OCI-LY3 (cell line): ENCODE data around the gene URGCP.

Source experiments
- H2AFZ ChIP-seq: fragments of 200-600, 300-600 bp; shearing (Covaris generic); 2 replicates; pipeline ENCODE4 v1.6.0; 2014; ENCODE audit warnings: antibody characterized with exemption, low read depth, low read length
- H3K27ac ChIP-seq: fragments of 200-600, 300-600 bp; sonication (generic); 2 replicates; pipeline ENCODE4 v1.5.1; 2014; ENCODE audit warnings: mild to moderate bottlenecking, low read length, moderate library complexity, mixed read lengths
- H3K27me3 ChIP-seq: fragments of 200-600, 300-600 bp; sonication (generic); 2 replicates; pipeline ENCODE4 v1.6.1; 2014; ENCODE audit warnings: low read depth, low read length, mixed read lengths
- H3K36me3 ChIP-seq: fragments of 200-600, 300-600 bp; sonication (generic); replicated peaks from 2 replicates; pipeline ENCODE3; 2014; ENCODE audit warnings: low read depth, low read length, mixed read lengths
- H3K4me1 ChIP-seq: fragments of 300-600, 200-600 bp; sonication (generic); 2 replicates; pipeline ENCODE4 v1.6.1; 2014; ENCODE audit warnings: low read length, mixed read lengths
- H3K4me2 ChIP-seq: fragments of 200-600, 300-600 bp; sonication (generic); 2 replicates; pipeline ENCODE4 v1.6.1; 2014; ENCODE audit warnings: low read length, mixed read lengths
- H3K4me3 ChIP-seq: fragments of 300-600, 200-600 bp; sonication (generic); 2 replicates; pipeline ENCODE4 v1.5.1; 2014; ENCODE audit warnings: antibody characterized with exemption, mild to moderate bottlenecking, low read length, moderate library complexity
- H3K79me2 ChIP-seq: fragments of 300-600, 200-600 bp; shearing (Covaris generic); 2 replicates; pipeline ENCODE4 v1.6.1; 2014; ENCODE audit warnings: mild to moderate bottlenecking, low read length, mixed read lengths
- H3K9ac ChIP-seq: fragments of 300-600, 200-600 bp; shearing (Covaris generic); 2 replicates; pipeline ENCODE4 v1.6.0; 2014; ENCODE audit warnings: mild to moderate bottlenecking, low read length, moderate library complexity
- H3K9me3 ChIP-seq: fragments of 200-600, 300-600 bp; shearing (Covaris generic); 2 replicates; pipeline ENCODE4 v1.6.1; 2014; ENCODE audit warnings: low read length, mixed read lengths; ENCODE audit not compliant: insufficient read depth
- H4K20me1 ChIP-seq: fragments of 200-600, 300-600 bp; sonication (generic); 2 replicates; pipeline ENCODE4 v1.6.1; 2016; ENCODE audit warnings: low read length, mixed read lengths; ENCODE audit not compliant: insufficient read depth
- CTCF ChIP-seq: fragments of 200-600, 300-600 bp; sonication (generic); IDR thresholded peaks from 2 replicates; pipeline ENCODE4 v1.5.1; 2014; ENCODE audit warnings: antibody characterized with exemption, low read length, low read depth
- EZH2phosphoT487 ChIP-seq: fragments of 200-600 bp; shearing (Covaris generic); IDR thresholded peaks from 2 replicates; pipeline ENCODE4 v1.6.1; 2018; ENCODE audit warnings: antibody characterized with exemption, mixed run types, low read depth

URGCP gene

GRCh38 chr7:43952028-43952427 is 45.6 kb upstream of the URGCP start:
- TF ChIP-seq CTCF (no peak), EZH2phosphoT487 (no peak)
- H3K79me2 ChIP-seq: no peaks in the 10 kb centered on the region
- no peaks in the 10 kb centered on the region for H4K20me1 ChIP-seq
- no peak overlapping the region for H2AFZ ChIP-seq
- H3K27me3 ChIP-seq: no peaks in the 10 kb centered on the region
- no peak overlapping the region for H3K27ac ChIP-seq
- no peaks in the 10 kb centered on the region for H3K9me3 ChIP-seq
- H3K36me3 ChIP-seq: no peaks in the 10 kb centered on the region
- H3K4me2 ChIP-seq: no peak overlapping the region
- no peak overlapping the region for H3K4me3 ChIP-seq
- H3K4me1 ChIP-seq: no peaks in the 10 kb centered on the region
- H3K9ac ChIP-seq: no peak overlapping the region

GRCh38 chr7:43944286-43944685 is 37.9 kb upstream of the URGCP start:
- Histone ChIP-seq H4K20me1 (no peaks in the 10 kb centered on the region), H3K4me1 (peaks cover 5% of the 10 kb centered on the region; the same call in 1 of the 2 replicates), H3K9me3 (no peaks in the 10 kb centered on the region), H3K36me3 (no peaks in the 10 kb centered on the region), H3K4me3 (no peak overlapping the region), H3K79me2 (no peaks in the 10 kb centered on the region), H3K9ac (no peak overlapping the region), H3K27me3 (no peaks in the 10 kb centered on the region), H3K4me2 (no peak overlapping the region), H2AFZ (no peak overlapping the region), H3K27ac (no peak overlapping the region)
- TF ChIP-seq EZH2phosphoT487 (no peak), CTCF (no peak)

- no peak overlapping the region for H3K4me2 ChIP-seq
- H3K27me3 ChIP-seq: no peaks in the 10 kb centered on the region
- no peaks in the 10 kb centered on the region for H3K79me2 ChIP-seq
- H3K27ac ChIP-seq: no peak overlapping the region
- no peak overlapping the region for H2AFZ ChIP-seq
- H3K4me1 ChIP-seq: peaks cover 5% of the 10 kb centered on the region; the same call in 1 of the 2 replicates
- TF ChIP-seq EZH2phosphoT487: no peak
- no peak for TF ChIP-seq CTCF
- no peaks in the 10 kb centered on the region for H4K20me1 ChIP-seq
- no peaks in the 10 kb centered on the region for H3K9me3 ChIP-seq
- H3K4me3 ChIP-seq: no peak overlapping the region
- no peak overlapping the region for H3K9ac ChIP-seq
- H3K36me3 ChIP-seq: no peaks in the 10 kb centered on the region
Observed at GRCh38 chr7:43943417-43944187, 37.2 kb upstream of the URGCP start.

- Histone ChIP-seq H2AFZ (no peak overlapping the region), H3K27me3 (no peaks in the 10 kb centered on the region), H3K9me3 (no peaks in the 10 kb centered on the region), H3K4me2 (no peak overlapping the region), H3K9ac (no peak overlapping the region), H3K36me3 (no peaks in the 10 kb centered on the region), H3K4me1 (peaks cover 5% of the 10 kb centered on the region; the same call in 1 of the 2 replicates), H3K27ac (no peak overlapping the region), H4K20me1 (no peaks in the 10 kb centered on the region), H3K79me2 (no peaks in the 10 kb centered on the region), H3K4me3 (no peak overlapping the region)
- no peak for TF ChIP-seq EZH2phosphoT487
- TF ChIP-seq CTCF: 0 out of 2 replicates have a peak, but pooled peaks have one; percentile 10
Observed at GRCh38 chr7:43942997-43943396, 36.6 kb upstream of the URGCP start.
